ENCODE measurements around the gene CTSF.

- TF ChIP-seq CTCF (IDR thresholded peaks at IDR 0.05; ENCODE audit: low read length) (no peak), EZH2 (IDR thresholded peaks at IDR 0.05; ENCODE audit: borderline replicate concordance, low read length) (no peak)
Measured at GRCh38 chr11:66581261-66581660, 12.9 kb upstream of the CTSF start.
